PC-9 (cell line): Measurements from ENCODE around the gene MVB12A. TPM values are rescaled to one million over a fixed set of nuclear protein-coding genes. Genes with fewer than 3 reads are reported as not detected.
A peak's percentile ranks its signal among the peaks of the same experiment; 100 is the strongest.

ENCODE experiments used
- BruUV-seq: library from RNA; stranded (reverse); fragments of 400-500 nt; replicated peaks from 2 replicates; lab custom pipeline; 2021; lab: Mats Ljungman, UMichigan
- CTCF ChIA-PET: fragments of 300-600 bp; sonication (Branson Sonifier 250); formaldehyde crosslinking; loops from one replicate; lab custom pipeline; 2022; ENCODE audit warnings: antibody characterized with exemption; lab: Charles Lee
- POLR2A ChIA-PET: fragments of 300-600 bp; sonication (Branson Sonifier 250); formaldehyde crosslinking; loops from one replicate; lab custom pipeline; 2022; ENCODE audit warnings: antibody characterized with exemption; ENCODE audit not compliant: unreplicated experiment; lab: Charles Lee
- DNase-seq, 2 experiments: peaks; one replicate each; pipeline versions ENCODE4 v3.0.0 to v3.0.0-alpha.2; 2015 to 2022; ENCODE audit warnings: mixed read lengths in 1 of 2
- H2AFZ ChIP-seq: fragments of 200-600 bp; sonication (generic); 2 replicates; pipeline ENCODE4 v1.8.1; 2017; ENCODE audit warnings: antibody characterized with exemption
- H3F3A ChIP-seq: fragments of 200-600 bp; sonication (generic); 2 replicates; pipeline ENCODE4 v1.8.1; 2017; ENCODE audit warnings: antibody characterized with exemption, mild to moderate bottlenecking, low read depth; ENCODE audit not compliant: insufficient read depth
- H3K27ac ChIP-seq: fragments of 200-600 bp; sonication (generic); 2 replicates; pipeline ENCODE4 v1.6.1; 2016; ENCODE audit warnings: mixed run types
- H3K27me3 ChIP-seq: fragments of 200-600 bp; sonication (generic); 2 replicates; pipeline ENCODE4 v1.6.1; 2016; ENCODE audit warnings: low read depth, mixed run types; ENCODE audit not compliant: insufficient read depth
- H3K36me3 ChIP-seq: fragments of 200-600 bp; sonication (generic); 2 replicates; pipeline ENCODE4 v1.6.1; 2016; ENCODE audit warnings: low read depth, mixed run types
- H3K4me1 ChIP-seq: fragments of 200-600 bp; sonication (generic); replicated peaks from 2 replicates; pipeline ENCODE4 v1.6.1; 2016; ENCODE audit warnings: mixed run types; ENCODE audit not compliant: insufficient read depth
- H3K4me2 ChIP-seq: fragments of 200-600 bp; sonication (generic); 2 replicates; pipeline ENCODE4 v1.6.1; 2017; ENCODE audit warnings: mixed run types
- H3K4me3 ChIP-seq: fragments of 200-600 bp; sonication (generic); 2 replicates; pipeline ENCODE4 v1.6.1; 2016; ENCODE audit warnings: mixed run types
- H3K79me2 ChIP-seq: fragments of 200-600 bp; sonication (generic); 2 replicates; pipeline ENCODE4 v1.6.1; 2017; ENCODE audit warnings: low read depth, mixed run types
- H3K9me2 ChIP-seq: fragments of 200-600 bp; sonication (generic); 2 replicates; pipeline ENCODE4 v1.8.1; 2017; ENCODE audit warnings: mild to moderate bottlenecking; ENCODE audit not compliant: insufficient read depth
- H3K9me3 ChIP-seq: fragments of 200-600 bp; sonication (generic); 2 replicates; pipeline ENCODE4 v1.8.1; 2016; ENCODE audit warnings: low read depth; ENCODE audit not compliant: insufficient read depth
- H4K20me1 ChIP-seq: fragments of 200-600 bp; sonication (generic); 2 replicates; pipeline ENCODE4 v1.8.1; 2017; ENCODE audit not compliant: insufficient read depth
- EZH2 ChIP-seq: fragments of 200-600 bp; sonication (generic); IDR thresholded peaks from 2 replicates; pipeline ENCODE4 v1.8.0; 2017; ENCODE audit warnings: antibody characterized with exemption, low read depth
- intact Hi-C: fragments of 100-400 bp; cut with micrococcal nuclease; formaldehyde crosslinking; loops from one replicate; pipeline ENCODE4 v1.10.0; 2022; ENCODE audit not compliant: unreplicated experiment
- total RNA-seq: library from RNA; stranded (reverse); gene quantifications from 2 replicates; pipeline ENCODE4 v1.2.3, GENCODE V29; 2021
- TF ChIP-seq, protein P1 (sequence below): fragments of 200-600 bp; sonication (generic); conservative IDR thresholded peaks from 2 replicates; pipeline ENCODE4 v1.6.1; 2017; ENCODE audit warnings: mixed run types, antibody characterized with exemption, mild to moderate bottlenecking, moderate library complexity

MVB12A gene
- total RNA-seq, 1 experiment from 2014 or later = 58.1 TPM

DNA sequence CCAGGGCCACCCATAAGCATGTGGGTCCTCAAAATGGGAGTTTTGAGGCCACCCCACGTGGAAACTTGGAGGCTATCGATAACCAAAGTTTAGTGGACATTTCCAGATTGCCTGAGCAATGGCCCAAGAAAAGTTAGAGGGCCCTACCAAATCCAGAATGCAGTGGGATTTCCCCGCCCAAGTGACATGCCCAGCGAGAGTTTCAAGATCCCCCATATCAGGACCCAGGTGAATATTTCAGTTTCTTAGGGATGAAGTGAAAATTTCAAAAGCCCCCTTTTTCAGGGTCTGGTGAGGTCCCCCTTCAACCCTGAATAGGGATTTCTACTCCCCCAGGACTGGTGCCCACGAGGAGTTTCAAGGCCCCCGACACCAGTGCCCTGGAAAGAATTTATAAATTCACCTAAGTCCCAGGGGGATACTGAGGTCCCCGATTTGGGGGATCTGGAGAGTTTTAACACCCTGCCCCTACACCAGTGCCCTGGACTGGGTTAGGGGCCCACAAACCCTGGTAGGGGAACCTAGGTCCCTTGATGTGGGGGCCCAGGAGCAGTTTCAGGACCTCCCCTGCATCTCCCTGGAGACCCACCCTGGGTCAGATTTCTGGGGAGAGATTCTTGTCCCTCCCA is 15.1 kb upstream of the MVB12A start:
- Histone ChIP-seq H3K9me2 (no peaks in the 10 kb centered on the region), H3K27me3 (no peaks in the 10 kb centered on the region), H3K4me2 (no peak overlapping the region), H3K36me3 (no peaks in the 10 kb centered on the region), H3K79me2 (no peaks in the 10 kb centered on the region), H3K4me3 (no peak overlapping the region), H3K4me1 (no peaks in the 10 kb centered on the region; the same call in none of the 2 replicates), H3K27ac (no peak overlapping the region), H3K9me3 (no peaks in the 10 kb centered on the region), H4K20me1 (no peaks in the 10 kb centered on the region), H3F3A (peaks cover under 1% of the 10 kb centered on the region; the same call in 1 of the 2 replicates), H2AFZ (no peak overlapping the region)
- BruUV-seq = no TSS peak
- ChIA-PET CTCF (no interaction called here), POLR2A (no interaction called here)
- TF ChIP-seq, protein P1, sequence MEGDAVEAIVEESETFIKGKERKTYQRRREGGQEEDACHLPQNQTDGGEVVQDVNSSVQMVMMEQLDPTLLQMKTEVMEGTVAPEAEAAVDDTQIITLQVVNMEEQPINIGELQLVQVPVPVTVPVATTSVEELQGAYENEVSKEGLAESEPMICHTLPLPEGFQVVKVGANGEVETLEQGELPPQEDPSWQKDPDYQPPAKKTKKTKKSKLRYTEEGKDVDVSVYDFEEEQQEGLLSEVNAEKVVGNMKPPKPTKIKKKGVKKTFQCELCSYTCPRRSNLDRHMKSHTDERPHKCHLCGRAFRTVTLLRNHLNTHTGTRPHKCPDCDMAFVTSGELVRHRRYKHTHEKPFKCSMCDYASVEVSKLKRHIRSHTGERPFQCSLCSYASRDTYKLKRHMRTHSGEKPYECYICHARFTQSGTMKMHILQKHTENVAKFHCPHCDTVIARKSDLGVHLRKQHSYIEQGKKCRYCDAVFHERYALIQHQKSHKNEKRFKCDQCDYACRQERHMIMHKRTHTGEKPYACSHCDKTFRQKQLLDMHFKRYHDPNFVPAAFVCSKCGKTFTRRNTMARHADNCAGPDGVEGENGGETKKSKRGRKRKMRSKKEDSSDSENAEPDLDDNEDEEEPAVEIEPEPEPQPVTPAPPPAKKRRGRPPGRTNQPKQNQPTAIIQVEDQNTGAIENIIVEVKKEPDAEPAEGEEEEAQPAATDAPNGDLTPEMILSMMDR = no peak
- no peak for TF ChIP-seq EZH2
- DNase-seq = no peak
- intact Hi-C loops = no loop called here

DNA sequence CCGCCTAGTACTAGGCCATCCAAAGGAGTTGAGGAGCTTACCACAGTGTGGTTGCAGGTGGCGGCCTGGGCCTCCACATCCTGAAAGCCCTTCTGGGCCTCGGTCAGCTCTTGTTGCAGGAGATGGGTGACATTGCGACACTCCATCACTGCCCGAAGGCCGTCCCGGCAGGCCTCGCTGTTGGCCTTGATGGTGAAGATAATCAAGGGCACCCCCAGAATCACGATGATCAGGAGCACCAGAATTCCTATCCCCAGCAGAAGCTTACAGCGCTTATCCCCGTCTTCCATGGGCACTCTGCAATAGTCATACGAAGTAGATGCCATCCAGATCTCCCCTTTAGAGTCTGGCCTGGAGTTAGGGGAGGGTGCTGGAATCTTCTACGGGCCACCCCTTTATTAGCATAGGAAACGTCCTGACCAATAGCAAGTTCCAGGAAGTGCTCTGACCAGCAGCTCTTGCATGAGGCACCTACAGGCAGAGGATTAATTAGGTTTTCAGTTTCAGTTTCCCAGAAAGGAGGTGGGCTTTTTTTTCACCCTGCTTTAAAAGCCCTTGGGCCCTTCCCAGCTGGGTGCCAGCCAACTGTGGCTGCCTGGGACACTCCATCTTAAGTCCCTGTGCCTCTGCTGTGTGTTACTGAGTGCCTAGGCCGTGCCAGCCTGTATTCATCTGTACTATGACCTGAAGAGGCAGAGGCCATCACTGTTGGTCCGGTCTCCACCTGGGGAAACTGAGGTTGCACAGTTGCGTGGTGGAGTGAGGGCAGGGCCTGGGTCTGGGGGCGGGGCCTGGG is 14.4 kb upstream of the MVB12A start, which contains the start of gene BST2:
BST2 (minus strand) TSS at position 381 of the 796 bp plus-strand sequence; CDS start at position 326, 55 bp downstream.
- Histone ChIP-seq H3K36me3 (no peaks in the 10 kb centered on the region), H3K4me2 (no peak within 1 kb of the TSS), H3F3A (peaks cover 5% of the 10 kb centered on the region; the same call in 1 of the 2 replicates), H3K27ac (no peak within 1 kb of the TSS), H3K27me3 (no peaks in the 10 kb centered on the region), H2AFZ (no peak within 1 kb of the TSS), H4K20me1 (no peaks in the 10 kb centered on the region), H3K4me3 (no peak within 1 kb of the TSS), H3K9me3 (no peaks in the 10 kb centered on the region), H3K4me1 (no peaks in the 10 kb centered on the region; the same call in none of the 2 replicates), H3K79me2 (no peaks in the 10 kb centered on the region), H3K9me2 (no peaks in the 10 kb centered on the region)
- ChIA-PET CTCF (no interaction called here), POLR2A (no interaction called here)
- DNase-seq = peak; percentile 25 to 73
- intact Hi-C loops = no loop called here
- BruUV-seq = no TSS peak
- TF ChIP-seq, protein P1 = no peak
- TF ChIP-seq EZH2 = no peak

DNA sequence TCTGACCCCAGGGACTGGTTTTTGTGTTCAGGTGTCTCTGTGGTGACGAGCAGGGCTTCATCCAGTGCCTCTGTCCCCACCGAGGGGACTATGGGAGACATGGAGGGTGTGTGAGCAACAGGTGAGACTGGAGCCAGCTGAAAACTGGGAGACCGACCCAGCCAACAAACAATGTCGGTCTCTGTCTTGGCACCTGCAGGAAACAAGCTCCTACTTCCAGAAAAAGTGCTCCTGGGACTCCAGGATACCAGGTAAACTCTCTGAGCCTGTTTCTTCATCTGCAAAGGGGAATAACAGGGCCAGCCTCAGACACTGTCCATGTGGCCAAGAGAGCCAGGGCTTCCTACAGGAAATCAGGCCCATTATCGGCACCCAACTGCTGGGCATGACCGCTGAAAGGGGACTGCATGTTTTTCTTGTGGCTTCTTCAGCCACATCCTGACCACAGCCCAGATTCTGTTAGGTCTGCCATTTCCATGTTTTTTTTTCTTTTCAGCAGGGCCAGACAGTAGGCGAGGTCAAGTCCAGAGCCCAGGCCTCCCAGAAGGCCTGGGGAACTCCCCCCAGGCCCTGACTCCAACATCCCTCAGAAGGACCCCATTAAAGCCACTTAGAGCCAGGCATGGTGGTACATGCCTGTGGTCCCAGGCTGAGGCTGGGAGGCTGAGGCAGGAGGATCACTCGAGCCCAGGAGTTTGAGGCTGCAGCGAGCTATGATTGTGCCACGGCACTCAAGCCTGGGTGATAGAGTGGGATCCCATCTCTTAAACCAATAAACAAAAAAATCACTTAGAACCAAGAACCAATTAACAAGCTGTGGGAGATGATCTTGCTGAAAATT is 13.6 kb upstream of the MVB12A start:
- H4K20me1 ChIP-seq = no peaks in the 10 kb centered on the region
- H3K27ac ChIP-seq = no peak overlapping the region
- H3K4me1 ChIP-seq = no peaks in the 10 kb centered on the region; the same call in none of the 2 replicates
- H3K9me2 ChIP-seq = no peaks in the 10 kb centered on the region
- H3K79me2 ChIP-seq = no peaks in the 10 kb centered on the region
- POLR2A ChIA-PET = no interaction called here
- TSS peak; percentile 65 for BruUV-seq
- TF ChIP-seq EZH2 = no peak
- TF ChIP-seq, protein P1 = no peak
- no peaks in the 10 kb centered on the region for H3K27me3 ChIP-seq
- H2AFZ ChIP-seq = no peak overlapping the region
- no peaks in the 10 kb centered on the region for H3K36me3 ChIP-seq
- H3F3A ChIP-seq = peaks cover 5% of the 10 kb centered on the region; the same call in 1 of the 2 replicates
- no peaks in the 10 kb centered on the region for H3K9me3 ChIP-seq
- no peak for DNase-seq
- CTCF ChIA-PET = no interaction called here
- H3K4me2 ChIP-seq = no peak overlapping the region
- intact Hi-C loops = no loop called here
- no peak overlapping the region for H3K4me3 ChIP-seq
